MG63 (cell line): Measurements from ENCODE around the gene ADARB2. TPM values are rescaled to one million over a fixed set of nuclear protein-coding genes. Genes with fewer than 3 reads are reported as not detected.

Experiments
- DNase-seq: peaks from one replicate; pipeline ENCODE4 v3.0.0-alpha.2; 2020
- H3K27me3 ChIP-seq: fragments of 250-450 bp; sonication (Bioruptor Pico); 2 replicates; pipeline ENCODE4 v1.5.1; 2020; ENCODE audit warnings: mild to moderate bottlenecking, moderate library complexity
- H3K36me3 ChIP-seq: fragments of 250-450 bp; sonication (Bioruptor Pico); 2 replicates; pipeline ENCODE4 v1.5.1; 2020; ENCODE audit warnings: mild to moderate bottlenecking, moderate library complexity
- H3K4me3 ChIP-seq: fragments of 250-450 bp; sonication (Bioruptor Pico); 2 replicates; pipeline ENCODE4 v1.5.1; 2020; ENCODE audit warnings: mild to moderate bottlenecking, moderate library complexity
- H3K9me3 ChIP-seq: fragments of 250-450 bp; sonication (Bioruptor Pico); 2 replicates; pipeline ENCODE4 v1.5.1; 2020; ENCODE audit warnings: mild to moderate bottlenecking, moderate library complexity
- total RNA-seq: library from RNA; depleted of rRNA; stranded (reverse); fragments of >200 nt; shearing (Covaris generic); gene quantifications from 2 replicates; pipeline ENCODE4 v1.2.3, GENCODE V29; 2014; ENCODE audit warnings: low replicate concordance

The ADARB2 gene
- total RNA-seq, 1 experiment from 2014 or later: not detected

DNA sequence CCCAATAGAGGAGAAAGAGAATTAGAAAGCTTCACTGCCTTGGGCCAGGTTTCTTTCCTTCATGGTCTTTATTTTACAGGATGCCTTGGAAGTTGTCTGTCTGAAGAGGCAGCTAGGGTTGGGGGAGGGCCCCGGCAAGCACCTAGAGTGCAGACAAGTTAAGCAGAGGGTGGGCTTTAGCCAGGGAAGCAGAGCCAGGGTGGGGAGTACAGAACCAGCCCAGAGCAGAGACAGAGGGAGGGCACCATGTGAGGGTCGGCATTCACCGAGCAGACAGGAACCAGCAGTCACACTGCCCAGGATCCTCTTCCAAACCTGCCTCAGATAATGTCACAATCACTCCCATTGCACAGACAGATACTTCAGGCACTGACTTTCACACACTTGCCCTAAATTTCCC is 75.9 kb downstream of the ADARB2 start:
- no peak overlapping the region for H3K4me3 ChIP-seq
- no peaks in the 10 kb centered on the region for H3K36me3 ChIP-seq
- no peaks in the 10 kb centered on the region for H3K9me3 ChIP-seq
- no peaks in the 10 kb centered on the region; the same call in 1 of the 2 replicates for H3K27me3 ChIP-seq
- DNase-seq: no peak

DNA sequence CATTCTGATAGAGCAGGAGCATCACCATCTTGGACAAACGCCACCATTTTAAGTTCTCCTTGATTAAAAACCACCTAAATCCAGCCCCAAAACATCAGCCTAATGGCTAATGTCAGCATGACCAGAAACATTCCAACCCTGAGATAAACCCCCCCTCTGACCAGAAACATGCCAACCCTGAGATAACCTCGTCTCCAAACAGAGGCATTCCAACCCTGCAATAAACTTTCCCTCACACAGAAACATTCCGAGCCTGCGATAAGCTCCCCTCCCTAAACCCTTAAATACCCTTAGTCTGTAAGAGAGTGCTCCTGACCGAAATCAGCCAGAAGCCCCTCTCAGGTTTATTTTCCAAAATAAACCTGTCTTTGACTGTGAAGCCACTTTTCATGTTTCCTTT is 76.5 kb downstream of the ADARB2 start:
- no peak for DNase-seq
- Histone ChIP-seq H3K27me3 (no peaks in the 10 kb centered on the region; the same call in 1 of the 2 replicates), H3K9me3 (no peaks in the 10 kb centered on the region), H3K4me3 (no peak overlapping the region), H3K36me3 (no peaks in the 10 kb centered on the region)

DNA sequence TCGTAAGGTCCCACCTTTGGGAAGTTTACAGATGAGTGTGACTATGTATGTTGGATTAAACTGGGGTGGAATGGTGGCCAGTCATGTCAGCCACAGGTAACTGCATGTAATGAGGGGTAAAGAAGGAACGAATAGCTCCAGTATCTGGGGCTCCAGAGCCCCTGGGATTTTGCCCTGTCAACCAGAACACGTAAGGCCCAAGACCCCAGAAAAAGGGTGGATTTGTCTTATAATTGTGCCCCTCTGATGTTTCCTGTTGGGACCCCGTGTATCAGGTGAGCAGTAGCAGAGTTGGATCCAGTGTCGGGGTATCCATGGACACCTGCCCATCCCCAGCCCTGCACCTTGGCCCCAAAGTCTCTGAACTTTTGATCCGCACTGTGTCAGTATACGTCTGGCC is 76.9 kb downstream of the ADARB2 start:
- H3K4me3 ChIP-seq: no peak overlapping the region
- H3K36me3 ChIP-seq: no peaks in the 10 kb centered on the region
- no peaks in the 10 kb centered on the region for H3K9me3 ChIP-seq
- no peak for DNase-seq
- H3K27me3 ChIP-seq: no peaks in the 10 kb centered on the region; the same call in 1 of the 2 replicates

DNA sequence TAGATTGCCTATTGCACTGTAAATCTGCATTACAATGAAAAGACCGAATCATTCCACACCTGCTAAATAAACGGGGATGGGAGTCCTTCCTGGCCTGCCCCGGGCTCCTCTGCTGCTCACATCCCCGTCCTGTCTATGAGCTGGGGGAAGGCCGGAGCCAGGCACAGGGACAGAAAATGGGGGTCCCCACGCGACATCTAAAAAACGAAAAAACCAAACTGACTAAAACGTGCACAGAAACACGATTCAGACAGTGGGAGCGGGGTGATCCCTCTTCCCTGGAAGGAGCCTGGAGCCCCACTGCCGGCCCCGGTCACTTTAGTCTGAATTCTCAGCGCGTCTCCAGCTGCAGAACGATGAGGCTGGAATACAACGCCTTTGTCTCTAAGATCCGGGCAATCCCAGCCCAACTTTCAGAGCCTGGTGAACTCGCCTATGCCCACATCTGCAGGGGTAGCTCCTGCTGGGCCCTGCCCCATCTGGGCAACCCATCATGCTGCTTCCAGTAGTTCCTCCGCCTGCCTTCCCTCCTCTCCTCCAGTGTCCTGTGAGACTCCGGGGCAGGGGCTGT is 78.0 kb downstream of the ADARB2 start:
- Histone ChIP-seq H3K27me3 (no peaks in the 10 kb centered on the region; the same call in 1 of the 2 replicates), H3K4me3 (no peak overlapping the region), H3K36me3 (no peaks in the 10 kb centered on the region), H3K9me3 (no peaks in the 10 kb centered on the region)
- DNase-seq: no peak

DNA sequence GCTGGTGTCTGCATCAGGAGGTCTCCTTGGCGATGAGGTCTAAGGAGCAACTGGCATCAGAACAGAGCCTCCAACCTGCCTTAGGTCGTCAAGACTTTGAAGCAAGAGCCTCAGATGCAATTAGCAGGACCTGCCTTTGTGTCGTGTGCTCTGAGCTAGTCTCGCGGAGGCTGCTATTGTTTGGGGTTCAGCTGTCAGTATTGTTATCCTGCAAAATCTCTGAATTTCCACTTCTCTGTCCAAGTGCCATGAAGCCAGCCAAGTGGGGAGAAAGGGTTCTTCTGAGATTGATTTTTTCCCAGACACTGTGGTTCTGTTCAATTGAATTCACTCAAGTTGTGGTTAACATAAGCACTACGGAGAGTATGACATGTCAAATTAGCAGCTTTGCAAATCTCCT is 78.7 kb downstream of the ADARB2 start:
- H3K27me3 ChIP-seq: no peaks in the 10 kb centered on the region; the same call in 1 of the 2 replicates
- DNase-seq: no peak
- H3K9me3 ChIP-seq: no peaks in the 10 kb centered on the region
- no peaks in the 10 kb centered on the region for H3K36me3 ChIP-seq
- no peak overlapping the region for H3K4me3 ChIP-seq

DNA sequence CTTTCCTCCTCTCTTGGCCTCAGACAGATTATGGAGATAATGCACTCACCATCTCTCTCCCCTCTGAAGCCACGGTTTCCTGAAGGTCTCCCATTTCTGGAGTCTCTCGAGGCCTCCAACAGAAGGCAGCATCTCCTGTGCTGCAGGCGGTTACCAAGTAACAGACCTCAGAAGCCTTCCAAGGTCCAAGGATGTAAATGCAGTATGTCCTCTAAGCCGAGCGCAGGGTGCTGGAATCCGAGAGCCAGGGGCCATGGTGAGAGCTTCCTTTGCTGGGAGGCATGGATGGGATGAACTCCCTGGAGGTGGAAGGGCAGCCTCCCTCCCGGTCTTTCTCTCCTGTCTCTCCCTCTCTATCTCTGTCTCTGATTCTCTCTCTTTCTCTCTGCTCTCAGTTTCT is 79.8 kb downstream of the ADARB2 start:
- Histone ChIP-seq H3K27me3 (no peaks in the 10 kb centered on the region; the same call in 1 of the 2 replicates), H3K9me3 (no peaks in the 10 kb centered on the region), H3K36me3 (no peaks in the 10 kb centered on the region), H3K4me3 (no peak overlapping the region)
- DNase-seq: no peak

DNA sequence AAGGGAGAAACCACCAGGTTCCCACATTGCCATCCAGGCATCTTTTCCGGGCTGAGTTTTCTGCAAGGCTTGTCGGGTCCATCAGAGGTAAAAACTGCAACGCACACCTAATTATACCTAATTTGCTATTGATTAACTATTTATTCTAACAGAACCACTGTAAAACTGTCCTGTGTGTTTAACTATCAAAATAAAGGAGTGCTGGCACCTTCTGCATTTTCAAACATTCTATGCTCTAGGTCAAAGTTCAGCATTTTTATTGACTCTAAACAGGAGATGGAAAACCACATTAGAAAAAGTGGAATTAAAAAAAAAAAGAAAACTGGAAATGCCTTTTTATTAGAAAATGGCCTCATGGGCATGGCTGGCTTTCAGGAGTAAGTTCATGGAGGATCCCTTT is 82.0 kb downstream of the ADARB2 start:
- DNase-seq: no peak
- Histone ChIP-seq H3K36me3 (no peaks in the 10 kb centered on the region), H3K27me3 (no peaks in the 10 kb centered on the region; the same call in 1 of the 2 replicates), H3K4me3 (no peak overlapping the region), H3K9me3 (no peaks in the 10 kb centered on the region)

DNA sequence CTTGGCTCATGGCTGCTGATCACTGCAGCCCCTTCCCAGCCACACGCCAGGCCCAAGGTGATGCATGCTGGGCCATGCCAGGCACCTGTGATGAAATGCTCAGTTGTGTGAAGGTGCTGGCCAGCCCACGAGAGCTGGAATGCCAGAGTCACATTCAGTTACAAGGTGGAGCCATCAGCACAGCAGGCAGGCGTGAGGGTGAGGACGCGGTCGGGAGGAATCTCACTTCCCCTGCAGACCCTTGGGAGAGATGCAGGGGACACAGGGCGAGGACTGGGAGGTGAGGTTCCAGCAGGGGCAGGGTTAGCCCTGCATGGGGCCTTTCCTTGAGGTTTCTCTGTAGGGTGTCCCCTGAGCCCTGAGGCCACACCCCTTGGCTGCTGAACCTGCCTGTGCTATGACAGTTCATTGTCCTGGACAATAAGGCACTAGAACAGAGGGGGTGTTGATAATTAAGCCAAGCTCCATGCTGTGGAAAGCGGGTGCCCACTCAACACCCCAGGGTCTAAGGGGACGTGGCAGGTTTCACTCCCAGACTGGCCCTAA is 82.4 kb downstream of the ADARB2 start:
- no peak for DNase-seq
- Histone ChIP-seq H3K9me3 (no peaks in the 10 kb centered on the region), H3K4me3 (no peak overlapping the region), H3K27me3 (no peaks in the 10 kb centered on the region; the same call in 1 of the 2 replicates), H3K36me3 (no peaks in the 10 kb centered on the region)

DNA sequence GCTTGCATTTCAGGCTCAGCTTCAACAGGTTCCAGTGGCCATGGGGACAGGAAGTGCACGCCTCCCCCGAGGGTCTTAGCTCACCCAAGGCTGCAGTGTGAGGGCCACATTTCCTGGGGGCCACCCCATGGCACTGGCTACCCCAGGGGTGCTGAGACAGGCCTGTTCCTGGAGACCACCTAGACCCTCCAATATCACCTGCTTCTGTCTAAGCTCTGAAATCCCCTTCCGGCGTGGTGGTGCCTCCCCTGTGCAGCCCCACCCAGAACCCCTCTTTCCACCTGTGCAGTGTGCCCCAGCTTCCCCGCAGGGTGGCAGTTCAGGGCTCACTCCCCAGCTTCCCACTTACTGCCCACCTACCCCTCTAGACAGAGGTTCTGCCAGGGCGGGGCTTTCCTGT is 83.1 kb downstream of the ADARB2 start:
- no peak for DNase-seq
- Histone ChIP-seq H3K4me3 (no peak overlapping the region), H3K36me3 (no peaks in the 10 kb centered on the region), H3K27me3 (no peaks in the 10 kb centered on the region; the same call in 1 of the 2 replicates), H3K9me3 (no peaks in the 10 kb centered on the region)

DNA sequence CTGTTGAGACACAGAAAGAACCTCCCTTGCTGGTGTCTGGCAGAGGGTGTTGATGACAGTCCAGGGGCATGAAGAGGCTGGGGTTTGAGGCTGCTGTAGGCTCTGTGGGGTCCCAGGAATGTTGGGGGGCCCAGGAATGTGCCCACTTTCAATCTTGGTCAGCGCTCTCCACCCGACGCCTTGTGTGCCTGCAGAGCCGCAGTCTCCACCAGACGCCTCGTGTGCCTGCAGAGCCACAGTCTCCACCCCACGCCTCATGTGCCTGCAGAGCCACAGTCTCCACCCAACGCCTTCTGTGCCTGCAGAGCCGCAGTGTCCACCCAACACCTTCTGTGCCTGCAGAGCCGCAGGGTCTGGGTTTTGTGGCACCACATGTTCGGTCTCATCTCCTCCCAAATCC is 84.0 kb downstream of the ADARB2 start:
- Histone ChIP-seq H3K27me3 (no peaks in the 10 kb centered on the region; the same call in 1 of the 2 replicates), H3K36me3 (no peaks in the 10 kb centered on the region), H3K9me3 (no peaks in the 10 kb centered on the region), H3K4me3 (no peak overlapping the region)
- no peak for DNase-seq

DNA sequence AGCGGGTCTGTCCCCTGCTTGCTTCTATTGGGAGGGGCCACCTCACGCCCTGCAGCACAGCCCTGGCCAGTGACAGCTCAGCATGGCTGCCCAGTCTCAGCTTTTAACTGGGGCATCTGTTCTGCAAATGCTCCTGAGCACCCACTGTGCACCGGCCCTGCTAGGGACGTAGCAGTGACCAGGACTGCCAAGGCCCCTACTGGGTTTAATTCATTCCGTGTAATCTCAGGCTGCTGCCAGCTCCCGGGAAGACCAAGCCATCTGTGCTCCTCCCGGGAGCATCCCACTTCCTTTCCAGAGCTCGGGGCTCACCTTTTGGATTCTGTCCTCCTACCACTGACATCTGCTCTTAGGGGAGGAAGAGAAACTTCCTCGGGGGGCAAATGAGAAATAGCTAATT is 85.2 kb downstream of the ADARB2 start:
- Histone ChIP-seq H3K9me3 (no peaks in the 10 kb centered on the region), H3K36me3 (no peaks in the 10 kb centered on the region), H3K4me3 (no peak overlapping the region), H3K27me3 (no peaks in the 10 kb centered on the region)
- DNase-seq: no peak

DNA sequence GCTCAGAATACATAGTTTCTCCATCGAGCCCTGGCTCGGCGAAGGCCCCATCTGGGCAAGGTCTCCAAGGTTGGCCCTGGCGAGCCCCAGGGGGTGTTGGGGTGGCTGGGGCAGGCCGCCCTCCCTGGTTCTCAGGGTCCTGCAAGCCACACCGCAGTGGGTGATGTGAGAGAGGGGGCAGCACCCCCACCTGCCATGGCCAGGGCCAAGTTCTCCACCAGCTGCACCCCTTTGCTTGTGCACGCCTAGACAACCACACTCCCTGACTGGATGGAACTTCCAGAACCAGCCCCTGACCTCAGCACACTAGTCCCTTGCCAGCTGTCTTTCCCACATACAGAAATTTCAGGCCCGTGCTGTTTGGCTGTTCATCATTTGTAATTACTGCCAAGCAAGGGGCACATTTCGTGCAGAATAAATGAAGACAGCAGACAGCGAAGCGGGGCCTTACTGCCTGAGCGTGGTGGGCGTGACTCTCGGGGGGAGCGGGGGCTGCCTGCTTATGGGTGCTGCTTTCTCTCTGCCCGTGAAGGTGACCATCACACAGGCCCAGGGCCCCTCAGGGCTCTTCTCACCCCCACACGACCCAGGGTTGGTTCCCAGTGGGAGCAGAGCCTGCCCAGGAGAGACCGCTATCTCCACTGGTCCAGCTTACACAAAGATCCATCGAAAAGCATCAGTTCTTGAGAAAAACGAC is 85.9 kb downstream of the ADARB2 start:
- H3K36me3 ChIP-seq: no peaks in the 10 kb centered on the region
- no peak for DNase-seq
- no peaks in the 10 kb centered on the region for H3K27me3 ChIP-seq
- no peak overlapping the region for H3K4me3 ChIP-seq
- H3K9me3 ChIP-seq: no peaks in the 10 kb centered on the region

DNA sequence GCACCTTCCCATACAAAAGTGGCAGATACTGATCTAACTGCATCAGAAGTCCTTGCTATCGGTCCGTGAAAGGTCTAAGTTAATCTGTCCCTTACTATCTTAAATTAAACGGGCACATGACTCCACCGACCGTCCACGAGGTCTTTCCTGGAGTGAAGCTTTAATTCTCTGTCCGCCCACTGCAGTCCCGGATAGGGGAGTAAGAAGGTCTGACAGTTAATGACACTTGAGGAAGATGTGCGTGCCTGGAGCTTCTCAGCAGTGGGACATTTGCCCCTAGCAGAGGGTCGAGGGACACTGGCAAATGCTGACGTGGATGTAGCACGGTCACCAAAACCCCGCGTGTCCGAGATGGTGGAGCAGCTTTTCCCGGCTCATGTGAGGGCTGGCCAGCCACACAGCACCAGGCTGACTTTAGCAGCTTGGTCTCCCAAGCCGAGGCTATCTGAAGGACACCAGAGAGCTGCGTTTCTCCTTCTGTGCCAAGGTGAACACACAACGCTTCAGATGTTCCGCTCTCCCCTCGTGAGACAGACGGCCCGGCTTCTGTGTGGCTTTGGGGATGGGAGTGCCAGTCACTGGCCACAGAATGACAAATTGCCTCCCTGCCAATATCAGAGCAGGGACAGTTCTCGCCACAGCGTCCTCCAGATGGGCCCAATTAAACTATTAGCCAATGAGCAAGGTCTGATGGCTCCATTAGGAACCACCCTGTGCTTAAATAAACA is 86.6 kb downstream of the ADARB2 start:
- Histone ChIP-seq H3K27me3 (no peaks in the 10 kb centered on the region), H3K36me3 (no peaks in the 10 kb centered on the region), H3K4me3 (no peak overlapping the region), H3K9me3 (no peaks in the 10 kb centered on the region)
- no peak for DNase-seq

DNA sequence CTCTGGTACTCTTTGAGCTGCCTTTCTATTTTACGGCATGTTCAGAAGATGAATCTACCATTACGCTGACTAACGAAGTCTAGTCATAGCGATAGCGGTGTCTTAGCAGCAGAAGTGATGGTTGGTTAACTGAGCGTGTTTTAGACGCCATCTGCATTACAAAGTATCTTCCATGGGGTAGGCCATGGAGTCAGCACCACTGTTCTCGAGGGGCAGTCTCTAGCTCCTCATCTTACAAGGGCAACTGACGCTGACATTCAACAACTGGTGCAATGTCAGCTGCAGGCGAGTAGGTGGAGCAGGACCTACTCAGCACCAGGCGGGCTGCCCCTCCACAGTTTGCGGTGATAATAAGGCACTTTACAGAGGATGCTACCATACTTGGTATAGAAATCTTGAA is 88.7 kb downstream of the ADARB2 start:
- Histone ChIP-seq H3K4me3 (no peak overlapping the region), H3K9me3 (no peaks in the 10 kb centered on the region), H3K27me3 (no peaks in the 10 kb centered on the region), H3K36me3 (no peaks in the 10 kb centered on the region)
- no peak for DNase-seq

DNA sequence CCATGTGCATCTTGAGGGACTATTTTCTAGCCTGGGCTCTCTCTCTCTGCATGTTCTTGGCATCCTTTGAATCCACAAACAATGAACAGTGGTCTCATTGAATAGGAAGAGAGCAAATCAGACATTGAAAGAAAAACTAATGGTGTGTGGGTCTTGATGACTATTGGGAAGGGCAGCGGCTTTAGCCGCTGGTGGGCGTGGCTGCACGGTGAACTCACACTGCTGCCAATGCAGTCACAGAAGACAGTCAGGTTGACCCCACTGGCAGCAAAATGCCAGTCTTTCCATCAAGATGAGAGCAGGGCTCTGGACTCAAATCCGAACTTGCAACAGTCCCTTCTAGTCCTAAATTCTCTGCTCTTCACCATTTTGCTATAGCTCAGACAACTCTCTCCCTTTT is 91.0 kb downstream of the ADARB2 start:
- Histone ChIP-seq H3K4me3 (no peak overlapping the region), H3K27me3 (no peaks in the 10 kb centered on the region), H3K9me3 (no peaks in the 10 kb centered on the region), H3K36me3 (no peaks in the 10 kb centered on the region)
- DNase-seq: no peak

DNA sequence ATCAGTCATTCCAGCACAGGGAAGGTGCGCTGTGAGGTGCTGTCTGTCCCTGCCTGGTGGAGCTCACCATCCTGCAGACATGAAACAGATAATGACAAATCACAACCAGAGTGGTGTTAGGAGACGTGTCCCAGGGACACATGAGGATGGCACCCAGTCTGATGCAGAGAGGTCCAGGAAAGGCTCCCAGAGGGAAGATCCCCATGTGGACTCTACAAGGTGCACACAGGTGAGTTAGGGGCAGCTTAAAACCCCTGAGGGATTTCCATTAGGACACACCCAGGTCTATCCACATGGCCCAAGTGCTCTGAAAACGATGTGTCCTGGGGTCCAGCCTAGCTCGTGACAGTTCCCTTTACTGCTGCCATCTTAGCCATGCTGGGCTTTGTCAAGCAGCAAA is 91.4 kb downstream of the ADARB2 start:
- Histone ChIP-seq H3K4me3 (no peak overlapping the region), H3K27me3 (no peaks in the 10 kb centered on the region), H3K9me3 (no peaks in the 10 kb centered on the region), H3K36me3 (no peaks in the 10 kb centered on the region)
- DNase-seq: no peak

DNA sequence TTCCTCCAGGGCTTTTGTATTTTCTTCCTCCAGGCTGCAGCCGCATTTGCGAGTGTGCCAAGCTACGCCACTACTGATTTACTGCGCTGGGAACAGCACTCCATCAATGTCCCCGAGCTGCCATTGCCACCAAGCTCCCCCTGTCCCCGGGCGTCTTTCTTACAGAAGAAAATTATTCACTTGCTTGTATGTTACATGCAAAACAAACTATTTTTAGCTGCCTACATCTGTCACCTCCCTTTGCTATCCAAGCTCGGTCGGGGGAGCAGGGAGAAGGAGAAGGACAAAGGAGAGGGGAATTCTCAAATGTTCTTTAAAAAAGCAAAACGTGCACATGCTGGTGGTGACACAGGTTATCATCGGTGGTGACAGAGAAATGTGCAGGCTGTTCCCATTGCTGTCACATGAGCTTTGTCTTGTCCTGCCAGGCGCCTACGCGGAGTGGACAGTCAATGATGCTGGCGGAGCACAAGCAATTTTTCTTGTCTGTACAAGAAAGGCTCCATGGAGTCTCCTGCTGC is 93.1 kb downstream of the ADARB2 start:
- Histone ChIP-seq H3K36me3 (no peaks in the 10 kb centered on the region), H3K27me3 (no peaks in the 10 kb centered on the region), H3K9me3 (no peaks in the 10 kb centered on the region), H3K4me3 (no peak overlapping the region)
- DNase-seq: no peak
